Stimulated activated naive CD4-positive, alpha-beta T cell treated with Interleukin-2 at 50 U/mL for 16 hours (primary cell): Measurements from ENCODE around the gene COX4I1.
"Not testable (repeated sequence)": the region's sequence is repeated elsewhere in the genome, so short reads cannot be mapped to it uniquely, and the experiment has no call there.

Source experiments
- DNase-seq: peaks from one replicate; lab custom pipeline; 2025; lab: John Stamatoyannopoulos, UW

COX4I1 gene

GRCh38 chr16:85824161-85825135 lies 25.0 kb downstream of the COX4I1 start:
- DNase-seq = no peak

GRCh38 chr16:85825326-85825725 lies 25.8 kb downstream of the COX4I1 start:
- no peak for DNase-seq

GRCh38 chr16:85826686-85827247 lies 27.3 kb downstream of the COX4I1 start:
- no peak for DNase-seq

GRCh38 chr16:85828166-85828565 lies 28.7 kb downstream of the COX4I1 start:
- no peak for DNase-seq

- no peak for DNase-seq
These were observed 29.8 kb downstream of the COX4I1 start for GRCh38 chr16:85829171-85829719.

GRCh38 chr16:85829751-85830445 lies 30.4 kb downstream of the COX4I1 start:
- DNase-seq = no peak

- DNase-seq = no peak
These were observed 31.3 kb downstream of the COX4I1 start for GRCh38 chr16:85830821-85831220.

- DNase-seq = no peak
These were observed 33.2 kb downstream of the COX4I1 start for GRCh38 chr16:85832570-85833218.

GRCh38 chr16:85833219-85833920 lies 33.9 kb downstream of the COX4I1 start:
- DNase-seq = no peak

GRCh38 chr16:85834741-85835140 lies 35.2 kb downstream of the COX4I1 start:
- DNase-seq = no peak

GRCh38 chr16:85835227-85835751 lies 35.8 kb downstream of the COX4I1 start:
- DNase-seq = no peak

- DNase-seq = no peak
These were observed 36.6 kb downstream of the COX4I1 start for GRCh38 chr16:85835956-85836705.

- no peak for DNase-seq
These were observed 37.4 kb downstream of the COX4I1 start for GRCh38 chr16:85836706-85837582.

- DNase-seq = not testable (repeated sequence)
These were observed 38.2 kb downstream of the COX4I1 start for GRCh38 chr16:85837654-85838053.

- no peak for DNase-seq
These were observed 38.9 kb downstream of the COX4I1 start for GRCh38 chr16:85838381-85838780.

- no peak for DNase-seq
These were observed 39.5 kb downstream of the COX4I1 start for GRCh38 chr16:85838876-85839585.

- DNase-seq = no peak
These were observed 40.3 kb downstream of the COX4I1 start for GRCh38 chr16:85839681-85840240.

- DNase-seq = no peak
These were observed 40.9 kb downstream of the COX4I1 start for GRCh38 chr16:85840395-85840794.
